HG03280 (cell line): ENCODE results near the gene GABBR1.

ENCODE experiments used
- ATAC-seq: cut with Tn5 transposase; IDR thresholded peaks from one replicate; pipeline ENCODE4 v1.9.1; 2021; ENCODE audit warnings: mild to moderate bottlenecking, moderate library complexity; ENCODE audit not compliant: unreplicated experiment

GABBR1 gene

GRCh38 chr6:29530671-29531310 is 102.2 kb downstream of the GABBR1 start:
- ATAC-seq, result no peak

- ATAC-seq, result no peak
Measured at GRCh38 chr6:29529956-29530355, 103.0 kb downstream of the GABBR1 start.

- no peak for ATAC-seq
Measured at GRCh38 chr6:29528988-29529560, 103.9 kb downstream of the GABBR1 start.

- ATAC-seq, result no peak
Measured at GRCh38 chr6:29528300-29528931, 104.6 kb downstream of the GABBR1 start.

- no peak for ATAC-seq
Measured at GRCh38 chr6:29527564-29527963, 105.4 kb downstream of the GABBR1 start.

GRCh38 chr6:29527126-29527525 is 105.9 kb downstream of the GABBR1 start:
- no peak for ATAC-seq

GRCh38 chr6:29525311-29525639 is 107.7 kb downstream of the GABBR1 start:
- no peak for ATAC-seq

GRCh38 chr6:29524444-29525310 is 108.3 kb downstream of the GABBR1 start:
- ATAC-seq, result no peak

GRCh38 chr6:29524044-29524443 is 108.9 kb downstream of the GABBR1 start:
- no peak for ATAC-seq

GRCh38 chr6:29522227-29522626 is 110.8 kb downstream of the GABBR1 start:
- no peak for ATAC-seq

- no peak for ATAC-seq
Measured at GRCh38 chr6:29521006-29521680, 111.8 kb downstream of the GABBR1 start.

GRCh38 chr6:29520232-29520631 is 112.8 kb downstream of the GABBR1 start:
- no peak for ATAC-seq

GRCh38 chr6:29519291-29520010 is 113.5 kb downstream of the GABBR1 start:
- no peak for ATAC-seq

- no peak for ATAC-seq
Measured at GRCh38 chr6:29517728-29518440, 115.1 kb downstream of the GABBR1 start.

GRCh38 chr6:29517245-29517644 is 115.7 kb downstream of the GABBR1 start:
- no peak for ATAC-seq

GRCh38 chr6:29516108-29516507 is 116.9 kb downstream of the GABBR1 start:
- ATAC-seq, result no peak

- no peak for ATAC-seq
Measured at GRCh38 chr6:29510746-29511300, 122.2 kb downstream of the GABBR1 start.

GRCh38 chr6:29510202-29510601 is 122.8 kb downstream of the GABBR1 start:
- no peak for ATAC-seq
